ENCODE results near the gene TIMM29.

- TF ChIP-seq EZH2 (IDR thresholded peaks at IDR 0.05; ENCODE audit: insufficient read depth, poor library complexity, severe bottlenecking) (no peak), EZH2phosphoT487 (IDR thresholded peaks at IDR 0.05; ENCODE audit: insufficient read depth, low read depth) (no peak)
These were observed 30.0 kb upstream of the TIMM29 start for GRCh38 chr19:10898633-10899032.

All from GM23248 (cell line).